ENCODE measurements around the gene METTL9. TPM values are rescaled to one million over a fixed set of nuclear protein-coding genes. Genes with fewer than 3 reads are reported as not detected.

Gene METTL9
- total and polyA plus RNA-seq, 8 donors, result 34.4 to 879 (median 84.8) TPM

- H3K4me3 ChIP-seq, result no peak overlapping the region
- H3K27ac ChIP-seq, result no peak overlapping the region
- intact Hi-C loops (cut with DNase I; ENCODE audit: low total_unique reads), result no loop called here
- H3K36me3 ChIP-seq, result no peaks in the 10 kb centered on the region
- WGBS, 5 donors, result 61 to 69% (median 67%) methylated on average over 5 of the region's 5 CpGs
- peaks cover 0 to 6% (median 0%) of the 10 kb centered on the region in 4 donors for H3K4me1 ChIP-seq
- H3K27me3 ChIP-seq, result peaks cover 0 to 7% (median 0%) of the 10 kb centered on the region in 3 donors
- H3K9me3 ChIP-seq, result no peaks in the 10 kb centered on the region
- TF ChIP-seq POLR2A (IDR thresholded peaks at IDR 0.05) (no peak), POLR2AphosphoS5 (IDR thresholded peaks at IDR 0.05) (no peak), EP300 (IDR thresholded peaks at IDR 0.05) (no peak), CTCF (IDR thresholded peaks at IDR 0.05) (no peak)
- no peak for DNase-seq
These were observed 104.3 kb downstream of the METTL9 start for GRCh38 chr16:21703589-21704174.

GRCh38 chr16:21704266-21704665 is 104.9 kb downstream of the METTL9 start:
- no peak overlapping the region for H3K4me3 ChIP-seq
- TF ChIP-seq POLR2AphosphoS5 (IDR thresholded peaks at IDR 0.05), result no peak
- no peak for TF ChIP-seq EP300 (IDR thresholded peaks at IDR 0.05)
- TF ChIP-seq POLR2A (IDR thresholded peaks at IDR 0.05), result no peak
- TF ChIP-seq CTCF (IDR thresholded peaks at IDR 0.05), result no peak
- no peak for DNase-seq
- intact Hi-C loops (cut with DNase I; ENCODE audit: low total_unique reads), result no loop called here
- WGBS, 5 donors, result 88 to 94% (median 89%) methylated on average over 5 of the region's 5 CpGs
- no peaks in the 10 kb centered on the region for H3K9me3 ChIP-seq
- H3K27me3 ChIP-seq, result peaks cover 0 to 7% (median 0%) of the 10 kb centered on the region in 3 donors
- no peaks in the 10 kb centered on the region for H3K36me3 ChIP-seq
- peaks cover 0 to 8% (median 0%) of the 10 kb centered on the region in 4 donors for H3K4me1 ChIP-seq
- H3K27ac ChIP-seq, result no peak overlapping the region

- intact Hi-C loops (cut with DNase I; ENCODE audit: low total_unique reads), result no loop called here
- no peak for TF ChIP-seq CTCF (IDR thresholded peaks at IDR 0.05)
- no peak for TF ChIP-seq POLR2A (IDR thresholded peaks at IDR 0.05)
- TF ChIP-seq POLR2AphosphoS5 (IDR thresholded peaks at IDR 0.05), result no peak
- no peak for TF ChIP-seq EP300 (IDR thresholded peaks at IDR 0.05)
- H3K36me3 ChIP-seq, result no peaks in the 10 kb centered on the region
- WGBS, 5 donors, result 78 to 87% (median 82%) methylated on average over 5 to 6 of the region's 6 CpGs
- peaks cover 0 to 8% (median 0%) of the 10 kb centered on the region in 4 donors for H3K4me1 ChIP-seq
- DNase-seq, result no peak
- H3K4me3 ChIP-seq, result no peak overlapping the region
- H3K9me3 ChIP-seq, result no peaks in the 10 kb centered on the region
- H3K27ac ChIP-seq, result no peak overlapping the region
- H3K27me3 ChIP-seq, result peaks cover 0 to 7% (median 0%) of the 10 kb centered on the region in 3 donors
These were observed 105.4 kb downstream of the METTL9 start for GRCh38 chr16:21704733-21705132.

Small RNAs within 50 kb of the gene (small RNA-seq; reads per million reads assigned to genes)
- gene RF00478 (0 reads per million in 4 donors), gene RNU6-1005P (0 reads per million in 4 donors), gene RNU6-196P (0 reads per million in 4 donors)

Other genes starting within 250 kb of the METTL9 start
- gene IGSF6, start 53.0 kb downstream of the METTL9 start, total RNA-seq, result 1 to 10 TPM in 2 of 5 donors, not detected in 3; 1.8 to 4.1 TPM
- 1 to 10 TPM in 2 of 3 donors, under 1 TPM in 1; 0.73 to 2.2 (median 1.7) TPM for gene IGSF6, start 53.0 kb downstream of the METTL9 start, polyA plus RNA-seq
- under 1 TPM in 1 of 5 donors, not detected in 4; 0.55 TPM for gene OTOA, start 64.4 kb downstream of the METTL9 start, total RNA-seq
- under 1 TPM in 1 of 3 donors, not detected in 2; 0.44 TPM for gene OTOA, start 64.4 kb downstream of the METTL9 start, polyA plus RNA-seq

Measured in stomach (tissue), 9 donors.